Middle frontal gyrus (tissue), 1 donor: ENCODE data around the gene IHH.

Experiments used
- DNase-seq: peaks from one replicate; pipeline ENCODE4 v3.0.0-alpha.2; 2015; ENCODE audit warnings: low spot score; ENCODE audit errors: extremely low spot score

Gene IHH

GRCh38 chr2:219041252-219041651 lies 19.5 kb downstream of the IHH start, which contains the start of gene CFAP65:
CFAP65 (minus strand) TSS chr2:219041516; CDS start chr2:219039048, 2,468 bp downstream.
- peak; percentile 22 for DNase-seq

GRCh38 chr2:219038600-219038999 lies 22.1 kb downstream of the IHH start:
- no peak for DNase-seq

GRCh38 chr2:219037783-219038499 lies 22.8 kb downstream of the IHH start:
- no peak for DNase-seq

- DNase-seq, result no peak
Observed at GRCh38 chr2:219035942-219036341, 24.8 kb downstream of the IHH start.

GRCh38 chr2:219034823-219035222 lies 25.9 kb downstream of the IHH start:
- no peak for DNase-seq

GRCh38 chr2:219032051-219032745 lies 28.5 kb downstream of the IHH start:
- DNase-seq, result no peak

- DNase-seq, result no peak
Observed at GRCh38 chr2:219031005-219031738, 29.5 kb downstream of the IHH start.

- no peak for DNase-seq
Observed at GRCh38 chr2:219030177-219030940, 30.4 kb downstream of the IHH start.

- peak; percentile 64 for DNase-seq
Observed at GRCh38 chr2:219029829-219030165, 30.9 kb downstream of the IHH start.

GRCh38 chr2:219028996-219029828 lies 31.5 kb downstream of the IHH start:
- DNase-seq, result no peak

GRCh38 chr2:219028141-219028540 lies 32.6 kb downstream of the IHH start:
- no peak for DNase-seq

- DNase-seq, result no peak
Observed at GRCh38 chr2:219027511-219028055, 33.1 kb downstream of the IHH start.

- no peak for DNase-seq
Observed at GRCh38 chr2:219026946-219027345, 33.8 kb downstream of the IHH start.

- DNase-seq, result peak; percentile 33
Observed at GRCh38 chr2:219025637-219026585, 34.8 kb downstream of the IHH start.

GRCh38 chr2:219024059-219024458 lies 36.7 kb downstream of the IHH start:
- DNase-seq, result no peak

GRCh38 chr2:219023045-219023605 lies 37.6 kb downstream of the IHH start:
- DNase-seq, result no peak

GRCh38 chr2:219022616-219023015 lies 38.1 kb downstream of the IHH start:
- no peak for DNase-seq

GRCh38 chr2:219022041-219022440 lies 38.7 kb downstream of the IHH start:
- DNase-seq, result no peak

GRCh38 chr2:219021591-219021990 lies 39.1 kb downstream of the IHH start:
- no peak for DNase-seq
